GM23248 (cell line): ENCODE data around the gene GPX6. TPM values are rescaled to one million over a fixed set of nuclear protein-coding genes. Genes with fewer than 3 reads are reported as not detected.
A peak's percentile ranks its signal among the peaks of the same experiment; 100 is the strongest.
"Not testable (repeated sequence)": the region's sequence is repeated elsewhere in the genome, so short reads cannot be mapped to it uniquely, and the experiment has no call there.

Experiments used
- DNase-seq: peaks from one replicate; pipeline ENCODE4 v3.0.0-alpha.2; 2015
- H2AFZ ChIP-seq: fragments of 200-600 bp; sonication (generic); 2 replicates; pipeline ENCODE4 v1.6.1; 2016; ENCODE audit warnings: antibody characterized with exemption
- H3F3A ChIP-seq: fragments of 200-600 bp; sonication (generic); 2 replicates; pipeline ENCODE4 v1.6.1; 2016; ENCODE audit warnings: mild to moderate bottlenecking, antibody characterized with exemption, mixed run types; ENCODE audit not compliant: insufficient read depth
- H3K27ac ChIP-seq: fragments of 200-600 bp; sonication (generic); 2 replicates; pipeline ENCODE4 v1.5.1; 2016; ENCODE audit warnings: mild to moderate bottlenecking
- H3K27me3 ChIP-seq: fragments of 200-600 bp; sonication (generic); replicated peaks from 2 replicates; pipeline ENCODE4 v1.6.1; 2016; ENCODE audit warnings: mild to moderate bottlenecking; ENCODE audit not compliant: insufficient read depth
- H3K36me3 ChIP-seq: fragments of 200-600 bp; sonication (generic); 2 replicates; pipeline ENCODE4 v1.6.1; 2016; ENCODE audit warnings: low read depth, mild to moderate bottlenecking
- H3K4me1 ChIP-seq: fragments of 200-600 bp; sonication (generic); 2 replicates; pipeline ENCODE4 v1.6.1; 2016; ENCODE audit warnings: mild to moderate bottlenecking; ENCODE audit not compliant: insufficient read depth
- H3K4me2 ChIP-seq: fragments of 200-600 bp; sonication (generic); one replicate; pipeline ENCODE4 v1.6.1; 2016; ENCODE audit warnings: mild to moderate bottlenecking; ENCODE audit not compliant: unreplicated experiment
- H3K4me3 ChIP-seq: fragments of 200-600 bp; sonication (generic); 2 replicates; pipeline ENCODE4 v1.5.1; 2016; ENCODE audit warnings: mild to moderate bottlenecking
- H3K79me2 ChIP-seq: fragments of 200-600 bp; sonication (generic); 2 replicates; pipeline ENCODE4 v1.6.1; 2016; ENCODE audit warnings: mild to moderate bottlenecking; ENCODE audit not compliant: insufficient read depth
- H3K9ac ChIP-seq: fragments of 200-600 bp; sonication (generic); 2 replicates; pipeline ENCODE4 v1.6.1; 2016; ENCODE audit warnings: mild to moderate bottlenecking
- H3K9me2 ChIP-seq: fragments of 200-600 bp; sonication (generic); 2 replicates; pipeline ENCODE4 v1.6.1; 2016; ENCODE audit warnings: mixed run types, mild to moderate bottlenecking, moderate library complexity; ENCODE audit not compliant: insufficient read depth
- H3K9me3 ChIP-seq: fragments of 200-600 bp; sonication (generic); one replicate; pipeline ENCODE4 v1.6.1; 2017; ENCODE audit warnings: low read depth
- H4K20me1 ChIP-seq: fragments of 200-600 bp; sonication (generic); 2 replicates; pipeline ENCODE4 v1.6.0; 2016; ENCODE audit not compliant: insufficient read depth
- EZH2 ChIP-seq: fragments of 200-600 bp; sonication (generic); IDR thresholded peaks from 2 replicates; pipeline ENCODE4 v1.6.1; 2018; ENCODE audit warnings: antibody characterized with exemption, mild to moderate bottlenecking; ENCODE audit not compliant: insufficient read depth, poor library complexity, severe bottlenecking
- EZH2phosphoT487 ChIP-seq: fragments of 200-600 bp; sonication (generic); IDR thresholded peaks from 2 replicates; pipeline ENCODE4 v1.6.1; 2018; ENCODE audit warnings: antibody characterized with exemption, moderate library complexity, mild to moderate bottlenecking, low read depth; ENCODE audit not compliant: insufficient read depth
- WGBS, 2 experiments: methylation state at CpG; one replicate each; pipeline ENCODE4 v1.1.6; 2015 to 2017; ENCODE audit warnings: low lambda C conversion rate in 2 of 2, low coverage in 1 of 2; ENCODE audit errors: missing lambda C conversion rate in 2 of 2; 5-methylcytosine and 5-hydroxymethylcytosine counted together
- in situ Hi-C: fragments of 300-500 bp; cut with MboI; formaldehyde crosslinking; loops from 2 replicates; pipeline ENCODE4 v1.15.0; 2020
- polyA plus RNA-seq: library from polyadenylated mRNA; unstranded; fragments of >200 nt; fragmentation: Nextera tagmentation; extraction: Ambion mirVana; gene quantifications from 2 replicates; pipeline ENCODE4 v1.2.1, GENCODE V29; 2016
- total RNA-seq: library from RNA; depleted of rRNA; stranded (reverse); fragments of >200 nt; shearing (Covaris generic); gene quantifications from 2 replicates; pipeline ENCODE4 v1.2.3, GENCODE V29; 2014

GPX6 gene
- total and polyA plus RNA-seq, 2 experiments from 2014 or later, result not detected

- no peak overlapping the region for H3K9ac ChIP-seq
- H3K4me2 ChIP-seq, result peak overlapping the region; percentile 80
- peak overlapping the region; percentile 73 for H2AFZ ChIP-seq
- in situ Hi-C loops, result no loop called here
- H3K27me3 ChIP-seq, result peaks cover 29% of the 10 kb centered on the region
- H3K4me3 ChIP-seq, result peak overlapping the region; percentile 72
- H3F3A ChIP-seq, result no peaks in the 10 kb centered on the region
- no peaks in the 10 kb centered on the region for H3K36me3 ChIP-seq
- TF ChIP-seq EZH2phosphoT487, result no peak
- no peak for TF ChIP-seq EZH2
- no peaks in the 10 kb centered on the region for H3K4me1 ChIP-seq
- peak; percentile 78 for DNase-seq
- no peaks in the 10 kb centered on the region for H3K79me2 ChIP-seq
- no peaks in the 10 kb centered on the region for H3K9me3 ChIP-seq
- no peak overlapping the region for H3K27ac ChIP-seq
- no peaks in the 10 kb centered on the region for H3K9me2 ChIP-seq
- no peaks in the 10 kb centered on the region for H4K20me1 ChIP-seq
- 2 to 3% methylated on average over 18 of the region's 18 CpGs for WGBS, 2 experiments
Observed at GRCh38 chr6:28474441-28475219, 41.0 kb downstream of the GPX6 start.

DNA sequence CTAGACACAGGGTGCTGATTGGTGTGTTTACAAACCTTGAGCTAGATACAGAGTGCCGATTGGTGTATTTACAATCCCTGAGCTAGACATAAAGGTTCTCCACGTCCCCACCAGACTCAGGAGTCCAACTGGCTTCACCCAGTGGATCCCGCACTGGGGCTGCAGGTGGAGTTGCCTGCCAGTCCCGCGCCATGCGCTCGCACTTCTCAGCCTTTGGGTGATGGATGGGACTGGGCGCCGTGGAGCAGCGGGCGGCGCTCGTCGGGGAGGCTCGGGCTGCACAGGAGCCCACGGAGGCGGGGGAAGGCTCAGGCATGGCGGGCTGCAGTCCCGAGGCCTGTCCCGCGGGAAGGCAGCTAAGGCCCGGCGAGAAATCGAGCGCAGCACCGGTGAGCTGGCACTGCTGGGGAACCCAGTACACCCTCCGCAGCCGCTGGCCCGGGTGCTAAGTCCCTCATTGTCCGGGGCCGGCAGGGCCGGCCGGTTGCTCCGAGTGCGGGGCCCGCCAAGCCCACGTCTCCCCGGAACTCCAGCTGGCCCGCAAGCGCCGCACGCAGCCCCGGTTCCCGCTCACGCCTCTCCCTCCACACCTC is 46.3 kb downstream of the GPX6 start:
- H3K27me3 ChIP-seq, H3K9me3 ChIP-seq, H3K36me3 ChIP-seq, DNase-seq, H3K79me2 ChIP-seq, H3F3A ChIP-seq, H3K9me2 ChIP-seq, H3K27ac ChIP-seq, H3K4me3 ChIP-seq, in situ Hi-C loops, H2AFZ ChIP-seq, H3K4me2 ChIP-seq, H4K20me1 ChIP-seq, H3K9ac ChIP-seq, H3K4me1 ChIP-seq: not testable (repeated sequence)
- 77 to 92% methylated on average over 29 to 35 of the region's 45 CpGs for WGBS, 2 experiments

GRCh38 chr6:28468056-28468455 is 47.5 kb downstream of the GPX6 start:
- Histone ChIP-seq H3K27ac (no peak overlapping the region), H3K9me3 (no peaks in the 10 kb centered on the region), H4K20me1 (no peaks in the 10 kb centered on the region), H3K9me2 (no peaks in the 10 kb centered on the region), H3K79me2 (no peaks in the 10 kb centered on the region), H3K27me3 (no peaks in the 10 kb centered on the region), H3K4me2 (no peak overlapping the region), H3F3A (no peaks in the 10 kb centered on the region), H3K4me3 (no peak overlapping the region), H3K4me1 (no peaks in the 10 kb centered on the region), H3K36me3 (no peaks in the 10 kb centered on the region), H3K9ac (no peak overlapping the region), H2AFZ (no peak overlapping the region)
- no peak for DNase-seq
- TF ChIP-seq EZH2phosphoT487 (no peak), EZH2 (no peak)
- 27 to 31% methylated on average over 7 of the region's 7 CpGs for WGBS, 2 experiments
- in situ Hi-C loops, result no loop called here

DNA sequence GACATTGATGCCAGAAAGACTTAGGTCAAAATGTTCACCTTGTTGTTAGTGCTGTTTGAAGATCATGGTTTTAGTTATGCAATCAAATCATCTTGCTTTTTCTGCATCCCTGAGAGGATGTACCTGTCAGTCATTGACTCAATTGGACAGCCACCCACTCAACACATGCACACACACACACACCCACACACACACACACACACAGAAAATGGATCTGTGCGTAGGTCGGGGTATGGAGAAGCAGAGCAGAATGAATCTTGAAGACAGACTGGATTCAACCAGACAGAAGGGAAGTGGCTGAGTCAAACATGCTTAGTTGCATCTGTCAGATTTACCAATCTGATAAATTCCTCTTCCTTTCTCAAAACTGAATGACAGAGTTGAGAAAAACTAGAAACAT is 53.2 kb downstream of the GPX6 start:
- H2AFZ ChIP-seq, result no peak overlapping the region
- DNase-seq, result no peak
- H3K4me3 ChIP-seq, result no peak overlapping the region
- H3K36me3 ChIP-seq, result no peaks in the 10 kb centered on the region
- no peaks in the 10 kb centered on the region for H3K4me1 ChIP-seq
- H3K79me2 ChIP-seq, result no peaks in the 10 kb centered on the region
- H4K20me1 ChIP-seq, result no peaks in the 10 kb centered on the region
- no peak overlapping the region for H3K9ac ChIP-seq
- no peaks in the 10 kb centered on the region for H3K9me3 ChIP-seq
- H3K9me2 ChIP-seq, result no peaks in the 10 kb centered on the region
- in situ Hi-C loops, result no loop called here
- no peak overlapping the region for H3K27ac ChIP-seq
- no peak for TF ChIP-seq EZH2
- TF ChIP-seq EZH2phosphoT487, result no peak
- H3K4me2 ChIP-seq, result no peak overlapping the region
- no peaks in the 10 kb centered on the region for H3F3A ChIP-seq
- no peaks in the 10 kb centered on the region for H3K27me3 ChIP-seq
- WGBS, 2 experiments, result 9 to 15% methylated on average over 2 of the region's 2 CpGs
